HG02981 (cell line): ENCODE results near the gene ITGBL1.

Experiments used
- ATAC-seq: cut with Tn5 transposase; IDR thresholded peaks from one replicate; pipeline ENCODE4 v1.9.1; 2021; ENCODE audit warnings: mild to moderate bottlenecking, moderate library complexity; ENCODE audit not compliant: unreplicated experiment

Gene ITGBL1

DNA sequence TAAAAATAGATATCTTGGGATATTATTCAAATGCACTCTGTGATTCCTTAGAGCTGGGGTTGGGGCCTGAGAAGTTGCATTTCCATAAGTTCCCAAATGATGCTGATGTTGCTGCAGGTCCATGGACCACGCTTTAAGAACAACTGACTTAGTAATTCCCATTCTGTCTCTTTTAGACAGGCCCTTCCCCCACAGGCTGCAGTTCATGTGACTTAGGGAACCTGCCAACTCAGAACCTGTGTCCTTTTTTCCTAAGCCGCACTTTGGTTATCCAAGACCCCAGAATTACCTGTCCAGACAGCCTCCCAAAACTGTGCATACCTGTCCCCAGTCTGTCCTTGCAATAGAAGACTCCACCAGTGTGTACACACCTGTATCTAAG, 1.7 kb upstream of the ITGBL1 start:
- no peak for ATAC-seq

DNA sequence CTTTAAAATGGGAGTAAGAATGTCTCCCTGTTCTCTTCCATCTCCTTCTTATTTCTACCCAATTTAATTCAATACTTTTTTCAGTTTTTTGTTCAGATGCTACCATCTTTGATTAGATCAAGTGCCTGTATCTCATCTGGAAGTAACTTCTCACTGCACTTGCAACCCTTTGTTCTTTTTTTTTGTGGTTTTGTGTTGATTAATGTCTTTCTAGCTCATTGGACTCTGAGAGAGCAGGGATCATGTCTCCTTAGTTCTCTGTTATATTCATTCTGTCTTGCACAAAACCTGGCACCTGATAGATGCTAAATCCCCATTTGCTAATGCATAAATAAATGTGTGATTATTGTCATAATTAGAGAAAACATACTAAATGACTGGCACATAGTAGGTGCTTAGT, 834 bp upstream of the ITGBL1 start:
- ATAC-seq = no peak

DNA sequence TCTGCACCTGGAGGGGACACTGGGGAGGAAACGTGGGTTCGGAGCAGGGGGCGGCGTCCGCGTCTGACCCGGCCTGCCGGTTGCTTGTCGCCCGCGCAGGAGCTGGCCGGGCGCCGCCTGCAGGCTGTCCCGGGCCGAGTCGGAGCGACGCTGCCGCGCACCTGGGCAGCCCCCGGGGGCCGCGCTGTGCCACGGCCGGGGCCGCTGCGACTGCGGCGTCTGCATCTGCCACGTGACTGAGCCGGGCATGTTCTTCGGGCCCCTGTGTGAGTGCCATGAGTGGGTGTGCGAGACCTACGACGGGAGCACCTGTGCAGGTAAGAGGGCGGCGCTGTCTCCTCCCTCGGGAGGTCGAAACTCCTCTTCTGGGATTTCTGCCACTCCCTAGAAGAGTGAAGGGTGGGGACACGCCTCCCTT, 1.3 kb downstream of the ITGBL1 start:
- peak; percentile 30 for ATAC-seq

DNA sequence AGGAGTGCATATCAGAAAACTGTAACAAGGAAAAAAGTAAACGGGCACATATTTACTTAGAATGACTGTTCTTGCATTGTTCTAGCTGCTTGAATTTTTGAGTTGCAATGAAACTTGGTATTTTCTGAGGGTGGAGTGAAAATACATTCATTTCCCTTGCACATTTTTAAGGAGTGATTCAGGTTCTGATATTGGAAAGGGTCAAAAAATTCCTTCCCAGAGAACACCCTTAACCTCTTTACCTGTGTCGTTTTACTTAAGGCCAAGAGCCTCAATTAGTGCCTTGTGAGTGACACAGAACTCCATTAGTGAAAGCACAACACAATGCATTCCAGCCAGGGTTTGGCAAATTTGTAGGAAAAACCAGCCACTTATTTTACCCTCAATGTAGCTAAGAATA, 2.3 kb downstream of the ITGBL1 start:
- ATAC-seq = no peak

DNA sequence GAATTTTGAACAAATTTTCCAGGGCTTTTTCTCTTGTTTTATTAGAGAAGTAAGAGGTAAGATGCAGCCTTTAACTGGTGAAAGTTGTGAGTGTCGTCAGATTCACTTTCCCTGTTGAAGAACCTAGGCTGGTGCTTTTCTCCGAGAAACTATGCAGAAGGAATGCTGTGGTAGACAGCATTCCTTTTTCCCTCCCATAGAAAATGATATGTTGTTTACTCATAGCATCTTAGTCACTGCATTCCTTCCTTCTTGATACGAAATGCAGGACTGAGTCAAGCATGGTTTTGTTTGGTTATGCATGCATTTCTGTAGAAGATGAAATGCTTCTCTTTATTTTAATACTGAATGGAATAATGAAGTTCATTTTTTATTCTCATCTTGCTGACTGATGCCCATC, 3.4 kb downstream of the ITGBL1 start:
- ATAC-seq = no peak

DNA sequence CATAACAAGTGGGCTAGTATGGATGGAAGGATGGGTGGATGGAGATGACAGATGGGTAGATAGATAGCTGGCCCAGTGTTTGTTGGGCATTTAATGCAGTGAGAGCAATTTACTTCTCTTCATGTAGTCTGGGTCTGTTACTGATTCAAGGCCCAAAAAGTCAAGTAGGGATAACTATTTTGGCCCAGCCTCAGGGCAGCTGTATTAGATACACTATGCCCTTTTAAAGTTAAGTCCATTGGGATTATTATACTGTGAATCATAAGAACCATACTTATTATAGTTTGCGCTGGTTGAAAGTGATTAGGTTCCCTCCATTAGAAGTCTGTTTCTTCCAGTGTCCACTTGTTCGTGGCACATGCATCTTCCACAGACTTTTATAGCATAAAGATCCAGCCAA, 4.7 kb downstream of the ITGBL1 start:
- ATAC-seq = no peak

DNA sequence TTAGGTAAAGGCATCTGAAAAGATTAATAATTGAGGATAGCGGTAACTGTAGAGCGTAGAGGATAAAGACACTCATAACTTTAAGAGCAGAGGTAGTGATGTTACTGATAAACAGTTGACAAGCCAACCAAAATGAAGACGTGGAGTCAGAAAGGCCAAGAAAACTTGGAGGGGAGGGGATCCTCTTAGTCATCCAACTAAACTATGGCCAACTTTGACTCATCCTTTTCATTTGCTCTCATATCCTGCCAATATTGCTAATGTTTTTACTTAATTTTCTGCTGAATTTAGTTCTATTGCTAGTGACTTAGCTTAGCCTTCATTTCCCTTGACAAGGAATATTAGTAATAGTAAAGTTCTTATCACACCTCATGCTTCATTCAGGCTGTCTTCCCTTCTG, 13.4 kb downstream of the ITGBL1 start:
- no peak for ATAC-seq

DNA sequence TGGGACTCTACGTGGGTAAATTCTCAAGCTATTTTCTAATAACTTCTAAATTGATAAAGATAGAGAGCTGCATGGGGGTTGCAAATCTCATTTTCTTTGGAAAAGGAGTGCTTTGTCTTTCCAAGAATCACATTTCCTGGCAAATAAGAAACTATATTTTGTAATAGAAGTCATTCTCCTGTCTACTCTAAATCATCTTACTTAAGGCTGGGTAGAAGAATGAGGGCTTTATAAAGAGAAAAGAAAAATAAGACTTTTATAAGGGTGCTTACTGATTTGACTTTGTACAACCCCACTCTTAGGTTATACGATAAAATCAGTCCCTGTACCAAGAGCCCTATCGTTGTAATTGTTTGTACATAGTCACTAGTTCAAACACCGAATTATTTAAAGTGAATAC, 14.9 kb downstream of the ITGBL1 start:
- ATAC-seq = no peak

DNA sequence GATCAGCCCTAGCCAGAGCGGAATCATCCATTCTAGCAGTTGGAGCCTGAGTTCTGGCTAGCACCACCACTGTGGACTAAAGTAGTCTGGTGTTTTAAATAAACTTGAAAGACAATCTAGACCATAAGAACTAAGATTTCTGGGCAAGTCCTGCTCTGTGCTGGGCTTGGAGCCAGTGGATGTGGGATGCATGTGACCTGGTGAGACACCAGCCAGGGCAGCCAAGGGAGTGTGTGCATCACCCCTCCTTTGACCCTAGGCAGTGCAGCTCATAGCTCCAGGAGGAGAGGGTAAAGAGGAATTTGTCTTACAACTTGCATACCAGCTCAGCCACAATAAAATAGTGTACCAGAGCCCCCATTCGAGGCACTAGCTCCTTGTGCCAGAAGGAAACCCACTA, 21.0 kb downstream of the ITGBL1 start:
- no peak for ATAC-seq

DNA sequence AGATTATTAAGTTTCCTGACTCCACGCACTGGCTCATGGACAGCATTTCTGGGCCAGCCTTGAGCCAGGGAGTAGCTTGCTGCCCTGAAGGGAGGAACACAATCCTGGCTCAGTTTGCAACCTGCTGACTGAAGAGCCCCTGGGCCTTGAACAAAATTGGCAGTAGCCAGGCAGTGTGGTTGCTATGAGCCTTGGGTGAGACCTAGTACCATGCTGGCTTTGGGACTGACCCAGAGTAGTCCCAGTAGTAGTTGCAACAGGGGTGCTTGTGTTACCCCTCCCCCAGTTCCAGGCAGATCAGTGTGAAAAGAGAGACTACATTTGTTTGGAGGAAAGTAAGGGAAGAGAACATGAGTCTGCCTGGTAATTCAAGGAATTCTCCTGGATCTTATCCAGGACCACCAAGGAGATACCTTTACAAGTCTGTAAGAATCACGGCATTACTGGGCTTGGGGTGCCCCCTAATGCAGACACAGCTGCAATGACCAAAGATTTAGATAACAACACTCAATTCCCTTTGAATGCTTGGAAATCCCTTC, 22.0 kb downstream of the ITGBL1 start:
- ATAC-seq = no peak

DNA sequence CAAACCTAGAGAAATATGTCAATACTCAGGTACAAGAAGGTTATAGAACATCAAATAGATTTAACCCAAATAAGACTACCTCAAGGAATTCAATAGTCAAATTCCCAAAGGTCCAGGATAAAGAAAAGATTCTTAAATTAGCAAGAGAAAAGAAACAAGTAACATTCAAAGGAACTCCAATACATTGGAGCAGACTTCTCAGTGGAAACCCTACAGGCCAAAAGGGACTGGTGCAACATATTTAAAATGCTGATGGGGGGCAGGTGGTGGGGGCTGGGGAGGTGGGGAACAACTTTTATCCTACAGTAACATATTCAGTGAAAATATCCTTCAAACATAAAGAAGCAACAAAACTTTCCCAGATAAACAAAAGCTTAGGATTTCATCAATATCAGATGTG, 23.1 kb downstream of the ITGBL1 start:
- no peak for ATAC-seq

DNA sequence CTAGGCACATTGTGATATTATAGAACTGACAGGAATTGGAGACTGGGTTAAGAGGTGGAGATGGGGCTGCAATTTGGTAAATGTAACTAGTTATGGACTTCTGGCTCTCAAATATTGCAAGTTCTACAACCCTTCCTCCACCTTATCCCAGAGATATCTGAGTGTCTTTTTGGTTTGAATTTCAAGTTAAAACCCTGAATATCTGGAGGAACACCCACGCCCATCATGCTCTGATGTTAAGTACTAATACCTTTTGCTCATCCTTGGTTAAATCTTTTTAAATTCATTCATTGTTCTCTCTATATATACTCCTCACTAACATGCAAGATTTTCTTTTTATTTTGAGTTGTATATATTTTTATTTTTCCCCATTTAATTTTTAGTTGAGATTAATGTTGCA, 28.9 kb downstream of the ITGBL1 start:
- no peak for ATAC-seq

DNA sequence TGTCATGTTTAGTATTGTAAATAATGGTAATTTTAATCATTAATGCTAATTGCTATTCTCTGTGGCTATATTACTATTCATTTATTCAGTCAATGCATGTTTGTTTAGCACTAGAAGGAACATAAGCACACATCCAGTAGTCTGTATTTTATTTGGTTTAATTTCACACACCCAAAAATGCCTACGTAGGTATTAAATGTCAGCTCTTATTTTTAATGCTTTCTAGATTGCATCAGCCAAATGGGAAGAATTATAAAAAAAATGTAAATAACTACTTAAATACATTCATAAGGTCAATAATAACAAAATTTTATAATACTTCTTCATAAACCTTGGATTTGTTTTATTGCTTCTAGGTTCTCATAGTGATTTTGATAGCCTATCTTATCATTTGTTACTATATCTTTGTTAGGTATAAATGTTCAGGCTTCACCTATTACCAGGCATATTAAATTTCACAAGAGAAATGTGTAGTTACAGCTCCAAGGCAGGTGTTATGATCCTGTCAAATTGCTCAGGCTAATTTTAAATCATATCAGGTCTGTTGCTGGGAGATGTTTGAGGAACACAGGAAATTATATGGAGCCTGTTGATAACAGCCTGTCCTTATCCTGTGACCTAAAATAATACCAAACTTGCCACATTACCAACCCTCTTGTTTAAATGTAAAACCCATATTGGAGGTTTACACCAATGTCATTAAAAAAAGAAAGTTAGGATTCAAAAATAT, 34.4 kb downstream of the ITGBL1 start:
- no peak for ATAC-seq

DNA sequence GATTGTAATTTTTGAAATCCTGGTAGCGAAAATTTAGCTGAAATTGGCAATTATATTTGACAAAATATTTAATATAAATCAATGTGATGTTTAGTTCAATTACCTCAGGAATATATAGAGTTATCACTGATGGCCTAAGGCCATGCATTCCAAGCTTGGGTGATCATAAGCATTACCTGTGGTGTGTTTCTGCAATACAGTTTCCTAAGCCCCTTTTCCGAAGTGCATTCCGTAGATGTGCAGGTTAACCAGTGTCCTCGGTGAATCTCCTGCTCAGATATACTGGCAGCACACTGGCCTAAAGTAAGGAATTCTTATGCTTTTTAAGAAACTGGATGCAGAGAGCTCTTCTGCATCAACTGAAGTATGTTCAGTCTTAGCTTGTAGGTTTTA, 35.0 kb downstream of the ITGBL1 start:
- ATAC-seq = no peak

DNA sequence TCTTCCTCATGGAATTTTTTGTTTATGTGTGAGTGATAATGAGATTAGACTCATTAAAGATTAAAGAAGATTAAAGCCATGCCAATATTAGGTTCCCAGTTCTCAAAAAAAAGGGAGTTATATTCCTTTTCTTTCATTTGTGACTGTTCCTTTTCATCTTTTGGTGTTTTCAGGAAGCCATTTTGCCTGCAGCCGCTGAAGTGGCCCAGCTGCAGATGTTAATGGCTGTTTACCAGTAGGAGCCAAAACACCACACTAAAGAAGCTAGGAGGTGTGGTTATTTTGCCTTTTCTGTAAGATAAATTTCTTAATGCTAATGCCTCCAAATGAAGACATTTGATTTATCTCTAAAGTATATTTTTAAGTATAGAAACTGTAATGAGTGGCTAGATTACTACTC, 36.3 kb downstream of the ITGBL1 start:
- ATAC-seq = no peak

DNA sequence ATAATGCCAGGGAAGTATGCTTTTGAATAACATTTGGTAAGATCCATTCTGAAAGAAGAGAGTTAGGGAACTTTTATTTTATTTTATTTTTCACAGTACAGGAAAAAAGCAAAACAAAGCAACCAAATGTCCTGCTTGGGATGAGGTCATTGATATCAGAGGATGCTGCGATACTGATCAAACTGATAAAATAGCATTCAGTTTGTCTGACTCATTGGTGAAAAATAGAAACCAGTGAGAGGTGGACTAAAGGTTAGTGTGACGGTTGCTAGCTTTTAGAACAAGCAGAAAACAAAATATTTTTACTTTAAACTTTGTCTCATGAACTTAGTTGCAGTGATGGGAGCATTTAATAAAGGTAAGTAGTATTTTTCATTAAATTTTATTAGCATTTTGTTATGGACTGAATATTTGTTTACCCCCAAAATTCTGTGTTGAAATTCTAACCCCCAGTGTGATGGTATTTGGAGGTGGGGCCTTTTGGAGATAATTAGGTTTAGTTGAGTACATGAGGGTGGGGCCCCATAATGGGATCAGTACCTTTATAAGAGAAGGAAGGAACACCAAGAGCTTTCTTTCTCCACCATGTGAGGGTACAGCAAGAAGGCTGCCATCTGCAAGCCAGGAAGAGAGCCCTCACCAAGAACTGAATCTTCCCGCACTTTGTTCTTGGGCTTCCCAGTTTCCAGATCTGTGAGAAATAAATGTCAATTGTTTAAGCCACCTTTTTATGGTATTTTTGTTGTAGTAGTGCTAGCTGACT, 37.3 kb downstream of the ITGBL1 start:
- no peak for ATAC-seq

DNA sequence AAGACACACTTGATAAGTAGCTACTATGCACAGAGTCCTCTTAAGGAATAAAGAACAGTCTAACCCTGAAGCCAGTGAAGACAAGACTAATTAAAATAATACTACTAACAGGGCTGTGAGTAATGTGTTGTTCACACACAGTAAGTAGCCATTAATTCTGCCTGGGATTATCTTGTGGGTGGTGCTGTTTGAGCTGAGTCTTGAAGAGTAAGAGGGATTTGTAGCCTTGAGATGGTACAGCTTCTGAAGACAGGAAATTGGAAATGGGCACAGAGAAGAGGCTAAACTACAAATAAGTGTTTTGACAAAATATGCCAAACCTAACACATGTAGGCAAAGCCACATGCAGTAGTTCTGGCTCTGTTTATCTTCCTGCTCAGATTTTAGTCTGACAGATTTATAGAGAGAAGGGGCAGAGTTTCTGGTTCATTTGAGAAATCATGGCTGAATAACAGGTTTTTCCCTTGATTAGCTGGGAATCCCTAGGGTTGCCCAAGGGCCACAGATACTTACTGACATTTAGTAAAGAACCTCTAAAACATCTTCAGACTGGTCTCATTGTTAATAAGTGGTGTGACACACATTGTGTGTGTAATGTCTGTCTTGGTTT, 38.0 kb downstream of the ITGBL1 start:
- ATAC-seq = no peak

DNA sequence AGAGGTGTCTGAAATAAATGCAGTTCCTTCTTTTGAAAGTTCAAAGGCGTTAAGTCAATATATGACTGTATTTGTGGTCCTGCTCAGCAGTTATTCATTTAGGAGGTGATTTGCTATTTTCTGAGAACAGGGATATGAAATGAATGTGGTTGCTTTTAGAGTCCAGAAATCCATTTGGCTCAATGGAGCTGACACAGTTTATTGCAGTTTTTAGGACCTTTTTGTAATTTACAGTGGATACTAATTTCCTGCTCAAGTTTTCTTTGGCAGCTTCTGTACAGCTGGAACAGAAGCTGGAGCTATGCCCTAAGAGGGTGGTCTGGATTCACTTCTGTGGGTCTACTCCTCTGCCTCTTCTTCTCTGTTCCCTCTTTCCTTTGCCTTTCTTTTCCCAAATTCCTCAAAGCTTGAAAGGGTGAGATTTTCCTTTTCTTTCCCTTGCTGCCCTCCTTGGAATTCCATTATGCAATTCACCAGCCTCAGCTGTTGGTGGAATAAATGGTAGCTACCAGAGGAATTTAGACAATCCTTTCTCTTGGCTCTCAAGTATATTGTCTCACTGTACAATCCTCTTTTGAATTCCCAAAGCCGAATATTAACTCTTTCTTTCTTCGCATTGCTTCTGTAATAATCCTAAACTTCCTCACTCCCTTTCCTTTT, 39.9 kb downstream of the ITGBL1 start:
- ATAC-seq = no peak

DNA sequence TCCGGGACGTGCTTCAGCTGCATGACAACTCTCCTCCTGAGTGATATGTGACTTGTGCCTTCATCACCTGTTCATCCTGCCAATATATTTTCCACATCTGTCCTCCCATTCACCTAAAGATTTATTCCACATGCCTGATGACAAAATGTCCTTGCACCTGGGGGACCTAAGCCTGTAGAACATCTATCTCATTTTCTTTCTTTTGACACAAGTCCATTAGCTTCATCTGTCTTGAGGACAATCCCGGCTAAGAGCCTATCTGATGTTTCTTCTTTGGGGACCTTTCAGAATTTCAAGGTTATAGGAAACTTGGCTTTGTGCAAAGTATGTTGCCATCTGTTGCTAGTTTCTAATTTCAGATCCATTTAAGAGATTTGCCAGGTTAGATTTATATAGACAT, 41.1 kb downstream of the ITGBL1 start:
- ATAC-seq = no peak

DNA sequence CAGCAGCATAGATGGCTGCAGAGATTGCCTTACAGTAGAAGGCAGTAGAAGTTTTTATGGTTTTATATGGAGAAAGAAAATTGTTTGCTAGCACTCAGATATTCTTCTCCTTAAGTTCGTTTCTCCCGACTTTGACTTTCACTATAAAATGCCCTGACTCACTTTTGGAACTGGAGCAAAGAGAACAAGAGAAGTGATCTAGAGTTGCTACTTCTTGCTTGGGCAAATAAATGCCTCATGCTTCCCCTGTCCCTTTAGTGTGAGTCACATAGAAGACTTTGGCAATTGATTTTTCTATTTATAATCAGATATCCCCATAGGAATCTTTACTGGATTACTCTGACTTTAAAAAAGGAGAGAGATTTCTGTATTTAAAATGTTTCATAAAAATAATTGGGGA, 46.9 kb downstream of the ITGBL1 start:
- no peak for ATAC-seq

DNA sequence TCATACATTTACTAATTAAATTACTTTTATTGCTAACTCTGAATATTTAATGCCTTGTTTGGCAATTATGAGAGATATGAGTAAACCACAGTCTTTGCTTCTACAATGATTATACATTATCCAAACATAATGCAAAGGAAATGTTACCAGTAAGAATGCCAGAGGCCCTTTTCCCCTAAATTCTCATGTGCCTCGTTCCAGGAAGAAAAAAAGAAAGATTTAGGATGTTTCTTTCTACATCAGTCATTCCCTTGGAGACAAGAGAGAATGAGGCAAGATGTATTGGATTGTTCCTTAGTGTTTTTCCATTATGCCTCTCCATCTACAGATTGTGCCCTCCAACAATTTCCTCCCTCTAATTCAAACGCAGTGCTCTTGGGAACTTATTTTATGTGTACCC, 50.1 kb downstream of the ITGBL1 start:
- no peak for ATAC-seq

DNA sequence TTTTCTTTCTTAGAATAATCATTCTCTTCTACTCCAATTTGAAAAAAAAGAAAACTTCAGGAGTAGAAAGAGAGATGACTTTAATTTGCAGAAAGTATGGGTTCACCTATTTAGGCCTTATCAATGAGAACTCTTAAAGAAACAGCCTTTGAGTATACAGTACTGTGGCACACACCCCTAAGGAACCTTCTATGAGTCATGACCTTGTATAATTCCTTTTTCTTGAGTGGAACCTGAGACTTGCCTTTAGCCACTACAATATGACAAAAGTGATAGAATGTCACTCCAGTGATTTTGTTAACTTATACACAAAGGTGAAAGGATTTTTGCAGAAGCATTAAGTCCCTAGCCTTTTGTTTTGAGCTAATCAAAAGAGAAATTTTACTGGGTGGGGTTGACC, 58.7 kb downstream of the ITGBL1 start:
- ATAC-seq = no peak
